Ectodermal cell (in vitro differentiated cells): ENCODE measurements around the gene ZBED2.
"Not testable (repeated sequence)": the region's sequence is repeated elsewhere in the genome, so short reads cannot be mapped to it uniquely, and the experiment has no call there.

Experiments
- H3K27ac ChIP-seq: 2 replicates; pipeline ENCODE4 v1.7.0; 2013; ENCODE audit warnings: mild to moderate bottlenecking, low read depth, low read length; ENCODE audit not compliant: insufficient read depth, poor library complexity, severe bottlenecking
- H3K27me3 ChIP-seq: 2 replicates; pipeline ENCODE4 v1.7.0; 2013; ENCODE audit warnings: mild to moderate bottlenecking, low read length; ENCODE audit not compliant: insufficient read depth, control insufficient read depth, poor library complexity, severe bottlenecking
- H3K36me3 ChIP-seq: one replicate; pipeline ENCODE4 v1.7.0; 2013; ENCODE audit warnings: low read length; ENCODE audit not compliant: control insufficient read depth, insufficient read depth
- H3K4me1 ChIP-seq: one replicate; pipeline ENCODE4 v1.7.0; 2013; ENCODE audit warnings: low read length; ENCODE audit not compliant: control insufficient read depth, insufficient read depth
- H3K4me3 ChIP-seq: 2 replicates; pipeline ENCODE4 v1.7.0; 2013; ENCODE audit warnings: low read depth, low read length, control low read depth; ENCODE audit not compliant: insufficient read depth
- H3K9me3 ChIP-seq: 2 replicates; pipeline ENCODE4 v1.7.0; 2013; ENCODE audit warnings: mild to moderate bottlenecking, low read length, moderate library complexity; ENCODE audit not compliant: control insufficient read depth
- WGBS, 2 experiments: methylation state at CpG; one replicate each; pipeline ENCODE4 v1.1.7; 2013; ENCODE audit warnings: missing lambda C conversion rate in 2 of 2; 5-methylcytosine and 5-hydroxymethylcytosine counted together

ZBED2 gene

DNA sequence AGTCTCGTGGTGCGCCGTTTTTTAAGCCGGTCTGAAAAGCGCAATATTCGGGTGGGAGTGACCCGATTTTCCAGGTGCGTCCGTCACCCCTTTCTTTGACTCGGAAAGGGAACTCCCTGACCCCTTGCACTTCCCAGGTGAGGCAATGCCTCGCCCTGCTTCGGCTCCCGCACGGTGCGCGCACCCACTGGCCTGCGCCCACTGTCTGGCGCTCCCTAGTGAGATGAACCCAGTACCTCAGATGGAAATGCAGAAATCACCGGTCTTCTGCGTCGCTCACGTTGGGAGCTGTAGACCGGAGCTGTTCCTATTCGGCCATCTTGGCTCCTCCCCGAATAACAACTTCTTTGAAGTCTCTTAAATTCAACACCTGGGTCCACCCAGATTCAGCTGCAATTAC is 33.2 kb downstream of the ZBED2 start:
- H3K4me1 ChIP-seq, H3K27me3 ChIP-seq, H3K9me3 ChIP-seq, H3K27ac ChIP-seq, H3K4me3 ChIP-seq, H3K36me3 ChIP-seq: not testable (repeated sequence)
- 94 to 96% methylated on average over 15 to 21 of the region's 25 CpGs for WGBS, 2 experiments

DNA sequence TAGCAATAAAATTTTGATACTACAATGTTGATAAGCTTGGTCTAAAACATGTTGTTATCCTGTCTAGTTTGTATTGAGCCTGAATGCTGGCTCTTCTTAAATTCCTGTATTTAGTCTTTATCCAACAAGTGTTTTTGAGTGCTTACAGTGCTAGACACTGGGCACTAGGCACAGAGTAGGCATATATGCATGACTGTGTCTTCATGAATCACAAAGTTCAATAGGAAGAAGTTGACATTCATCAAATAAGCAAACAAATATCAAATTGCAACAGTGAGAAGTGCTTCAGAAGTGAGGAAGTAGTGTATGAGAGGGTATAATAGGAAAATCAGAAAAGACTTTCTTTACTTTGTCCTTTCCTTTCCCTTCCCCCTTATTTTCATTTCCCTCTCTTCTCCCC is 46.4 kb downstream of the ZBED2 start:
- Histone ChIP-seq H3K4me3 (no peak overlapping the region), H3K36me3 (no peaks in the 10 kb centered on the region)

DNA sequence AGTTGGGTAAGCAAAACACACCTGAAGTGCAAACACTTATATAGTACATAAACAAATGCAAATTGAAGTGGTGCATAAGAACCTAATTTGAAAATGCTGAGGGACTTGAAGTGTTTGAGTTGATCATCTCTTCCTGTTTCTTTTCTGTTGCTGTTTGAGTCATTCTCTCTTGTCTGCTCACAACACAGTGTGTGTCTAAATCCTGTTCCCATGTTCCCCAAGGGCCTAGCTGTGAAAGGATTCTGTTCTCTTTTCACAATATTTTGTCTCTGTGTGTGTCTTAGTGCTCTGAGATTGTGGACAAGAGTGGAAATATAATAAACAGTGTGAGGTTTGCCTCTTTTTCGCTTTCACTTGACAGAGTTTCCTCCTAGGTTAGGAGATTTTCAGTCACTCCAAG is 47.1 kb downstream of the ZBED2 start:
- no peak overlapping the region for H3K27ac ChIP-seq
- no peaks in the 10 kb centered on the region for H3K27me3 ChIP-seq
- H3K4me3 ChIP-seq, result no peak overlapping the region
- no peaks in the 10 kb centered on the region for H3K36me3 ChIP-seq
- no peaks in the 10 kb centered on the region for H3K9me3 ChIP-seq
- no peaks in the 10 kb centered on the region for H3K4me1 ChIP-seq
- 84 to 100% methylated on average over 1 of the region's 1 CpG for WGBS, 2 experiments

More for the DNA sequence above, 46.4 kb downstream of the ZBED2 start:
- Histone ChIP-seq H3K9me3 (no peaks in the 10 kb centered on the region), H3K27ac (no peak overlapping the region), H3K27me3 (no peaks in the 10 kb centered on the region), H3K4me1 (no peaks in the 10 kb centered on the region)

- Histone ChIP-seq H3K4me1 (no peaks in the 10 kb centered on the region), H3K27me3 (no peaks in the 10 kb centered on the region), H3K4me3 (no peak overlapping the region), H3K36me3 (no peaks in the 10 kb centered on the region), H3K9me3 (no peaks in the 10 kb centered on the region), H3K27ac (no peak overlapping the region)
- WGBS, 2 experiments, result 96 to 97% methylated on average over 4 of the region's 4 CpGs
Measured at GRCh38 chr3:111547631-111548030, 47.5 kb downstream of the ZBED2 start.

DNA sequence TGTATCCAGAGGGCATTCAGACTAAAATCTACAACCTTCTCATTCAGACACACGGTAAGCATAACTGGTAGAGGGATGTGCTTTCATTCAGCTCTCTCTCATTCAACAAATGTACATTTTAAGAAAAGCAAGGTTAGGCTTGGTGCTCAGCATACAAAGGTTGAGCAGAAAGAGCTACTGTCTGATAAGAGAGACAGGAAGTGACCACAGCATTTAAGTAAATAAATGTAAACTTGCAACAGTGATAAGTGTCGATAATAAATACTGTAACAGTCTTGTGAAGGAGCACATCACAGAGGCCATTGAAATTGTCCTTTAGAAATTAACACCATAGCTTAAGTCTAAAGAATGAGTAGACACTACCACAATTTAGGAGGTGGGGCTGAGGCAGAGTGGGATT is 49.8 kb downstream of the ZBED2 start:
- H3K4me1 ChIP-seq, result no peaks in the 10 kb centered on the region
- H3K27me3 ChIP-seq, result no peaks in the 10 kb centered on the region
- H3K36me3 ChIP-seq, result no peaks in the 10 kb centered on the region
- no peak overlapping the region for H3K4me3 ChIP-seq
- WGBS, 2 experiments, result 94 to 100% methylated on average over 1 to 2 of the region's 2 CpGs
- no peaks in the 10 kb centered on the region for H3K9me3 ChIP-seq
- no peak overlapping the region for H3K27ac ChIP-seq
